Measurements from ENCODE around the gene ERGIC1. TPM values are rescaled to one million over a fixed set of nuclear protein-coding genes. Genes with fewer than 3 reads are reported as not detected.
A peak's percentile ranks its signal among the peaks of the same experiment; 100 is the strongest.

The ERGIC1 gene
- total and polyA plus RNA-seq, 2 of the 13 experiments (the other 11 are each of a cell fraction or from before 2014, with no cell fraction given), result 78.5 to 184 TPM

DNA sequence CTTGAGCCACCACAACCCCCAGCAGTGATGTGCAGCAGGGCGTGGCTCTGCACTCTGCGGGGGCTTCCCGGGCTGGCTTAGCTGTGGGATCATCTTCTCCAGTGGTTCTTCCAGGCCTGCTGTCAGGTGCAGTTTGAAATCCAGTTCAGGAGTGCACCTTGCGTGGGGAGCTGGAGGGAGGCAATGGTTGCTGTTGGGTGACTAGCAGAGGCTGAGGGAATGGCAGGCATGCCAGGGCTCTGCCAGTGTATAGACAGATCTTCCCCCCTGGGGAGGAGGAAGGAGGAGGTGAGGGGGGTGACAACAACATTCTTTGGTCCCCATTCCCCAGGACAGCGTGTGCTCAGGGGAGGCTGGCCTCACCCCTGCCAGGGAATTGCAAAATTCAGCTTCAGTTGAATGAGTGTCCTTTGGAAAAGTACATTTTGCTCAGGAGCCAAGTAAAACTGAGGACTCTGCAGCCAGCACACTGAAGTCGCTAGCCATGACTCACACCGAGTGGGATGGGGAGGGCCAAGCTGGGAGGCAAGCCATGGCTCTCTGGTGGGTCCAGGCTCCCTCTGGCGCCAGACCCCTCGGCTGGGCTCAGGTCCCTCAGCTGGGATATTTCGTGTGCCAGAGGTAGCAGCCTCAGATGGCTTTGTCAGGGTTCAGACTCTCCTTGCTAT lies 35.0 kb downstream of the ERGIC1 start (continued):
- TF ChIP-seq, protein P1, sequence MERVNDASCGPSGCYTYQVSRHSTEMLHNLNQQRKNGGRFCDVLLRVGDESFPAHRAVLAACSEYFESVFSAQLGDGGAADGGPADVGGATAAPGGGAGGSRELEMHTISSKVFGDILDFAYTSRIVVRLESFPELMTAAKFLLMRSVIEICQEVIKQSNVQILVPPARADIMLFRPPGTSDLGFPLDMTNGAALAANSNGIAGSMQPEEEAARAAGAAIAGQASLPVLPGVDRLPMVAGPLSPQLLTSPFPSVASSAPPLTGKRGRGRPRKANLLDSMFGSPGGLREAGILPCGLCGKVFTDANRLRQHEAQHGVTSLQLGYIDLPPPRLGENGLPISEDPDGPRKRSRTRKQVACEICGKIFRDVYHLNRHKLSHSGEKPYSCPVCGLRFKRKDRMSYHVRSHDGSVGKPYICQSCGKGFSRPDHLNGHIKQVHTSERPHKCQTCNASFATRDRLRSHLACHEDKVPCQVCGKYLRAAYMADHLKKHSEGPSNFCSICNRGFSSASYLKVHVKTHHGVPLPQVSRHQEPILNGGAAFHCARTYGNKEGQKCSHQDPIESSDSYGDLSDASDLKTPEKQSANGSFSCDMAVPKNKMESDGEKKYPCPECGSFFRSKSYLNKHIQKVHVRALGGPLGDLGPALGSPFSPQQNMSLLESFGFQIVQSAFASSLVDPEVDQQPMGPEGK (CRISPR knock-in tag; IDR thresholded peaks at IDR 0.05), result peak; percentile 50; the same call in 1 of the 2 replicates
- TF ChIP-seq SKI (IDR thresholded peaks at IDR 0.05; ENCODE audit: partially characterized antibody) (peak; percentile 14), ZNF883 (CRISPR knock-in tag; IDR thresholded peaks at IDR 0.05; ENCODE audit: not compliant biosample characterization) (peak; percentile 55), GATAD2A (CRISPR knock-in tag; IDR thresholded peaks at IDR 0.05) (peak; percentile 53), ZNF788 (CRISPR knock-in tag; IDR thresholded peaks at IDR 0.05; ENCODE audit: borderline replicate concordance) (0 out of 2 replicates have a peak, but pooled peaks have one; percentile 27), SALL1 (CRISPR knock-in tag; IDR thresholded peaks at IDR 0.05) (peak; percentile 37), ZNF30 (CRISPR knock-in tag; IDR thresholded peaks at IDR 0.05) (no peak), ZNF572 (CRISPR knock-in tag; IDR thresholded peaks at IDR 0.05) (peak; percentile 20; the same call in 1 of the 2 replicates), ELF3 (CRISPR knock-in tag; IDR thresholded peaks at IDR 0.05) (0 out of 2 replicates have a peak, but pooled peaks have one; percentile 28), ARID2 (CRISPR knock-in tag; IDR thresholded peaks at IDR 0.05; ENCODE audit: borderline replicate concordance) (peak; percentile 39; the same call in 1 of the 2 replicates), JDP2 (CRISPR knock-in tag; IDR thresholded peaks at IDR 0.05; ENCODE audit: borderline replicate concordance) (no peak), JUND (CRISPR knock-in tag; IDR thresholded peaks at IDR 0.05) (0 out of 2 replicates have a peak, but pooled peaks have one; percentile 39), ELF1 (CRISPR knock-in tag; IDR thresholded peaks at IDR 0.05) (no peak)
- TF ChIP-seq, protein P2, sequence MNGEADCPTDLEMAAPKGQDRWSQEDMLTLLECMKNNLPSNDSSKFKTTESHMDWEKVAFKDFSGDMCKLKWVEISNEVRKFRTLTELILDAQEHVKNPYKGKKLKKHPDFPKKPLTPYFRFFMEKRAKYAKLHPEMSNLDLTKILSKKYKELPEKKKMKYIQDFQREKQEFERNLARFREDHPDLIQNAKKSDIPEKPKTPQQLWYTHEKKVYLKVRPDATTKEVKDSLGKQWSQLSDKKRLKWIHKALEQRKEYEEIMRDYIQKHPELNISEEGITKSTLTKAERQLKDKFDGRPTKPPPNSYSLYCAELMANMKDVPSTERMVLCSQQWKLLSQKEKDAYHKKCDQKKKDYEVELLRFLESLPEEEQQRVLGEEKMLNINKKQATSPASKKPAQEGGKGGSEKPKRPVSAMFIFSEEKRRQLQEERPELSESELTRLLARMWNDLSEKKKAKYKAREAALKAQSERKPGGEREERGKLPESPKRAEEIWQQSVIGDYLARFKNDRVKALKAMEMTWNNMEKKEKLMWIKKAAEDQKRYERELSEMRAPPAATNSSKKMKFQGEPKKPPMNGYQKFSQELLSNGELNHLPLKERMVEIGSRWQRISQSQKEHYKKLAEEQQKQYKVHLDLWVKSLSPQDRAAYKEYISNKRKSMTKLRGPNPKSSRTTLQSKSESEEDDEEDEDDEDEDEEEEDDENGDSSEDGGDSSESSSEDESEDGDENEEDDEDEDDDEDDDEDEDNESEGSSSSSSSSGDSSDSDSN (CRISPR knock-in tag; IDR thresholded peaks at IDR 0.05), result peak; percentile 52; the same call in 1 of the 2 replicates
- TF ChIP-seq, protein P3, sequence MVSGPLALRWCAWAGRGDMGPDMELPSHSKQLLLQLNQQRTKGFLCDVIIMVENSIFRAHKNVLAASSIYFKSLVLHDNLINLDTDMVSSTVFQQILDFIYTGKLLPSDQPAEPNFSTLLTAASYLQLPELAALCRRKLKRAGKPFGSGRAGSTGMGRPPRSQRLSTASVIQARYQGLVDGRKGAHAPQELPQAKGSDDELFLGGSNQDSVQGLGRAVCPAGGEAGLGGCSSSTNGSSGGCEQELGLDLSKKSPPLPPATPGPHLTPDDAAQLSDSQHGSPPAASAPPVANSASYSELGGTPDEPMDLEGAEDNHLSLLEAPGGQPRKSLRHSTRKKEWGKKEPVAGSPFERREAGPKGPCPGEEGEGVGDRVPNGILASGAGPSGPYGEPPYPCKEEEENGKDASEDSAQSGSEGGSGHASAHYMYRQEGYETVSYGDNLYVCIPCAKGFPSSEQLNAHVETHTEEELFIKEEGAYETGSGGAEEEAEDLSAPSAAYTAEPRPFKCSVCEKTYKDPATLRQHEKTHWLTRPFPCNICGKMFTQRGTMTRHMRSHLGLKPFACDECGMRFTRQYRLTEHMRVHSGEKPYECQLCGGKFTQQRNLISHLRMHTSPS (CRISPR knock-in tag; IDR thresholded peaks at IDR 0.05; ENCODE audit: low read depth), result peak; percentile 72
- TF ChIP-seq, protein P4, sequence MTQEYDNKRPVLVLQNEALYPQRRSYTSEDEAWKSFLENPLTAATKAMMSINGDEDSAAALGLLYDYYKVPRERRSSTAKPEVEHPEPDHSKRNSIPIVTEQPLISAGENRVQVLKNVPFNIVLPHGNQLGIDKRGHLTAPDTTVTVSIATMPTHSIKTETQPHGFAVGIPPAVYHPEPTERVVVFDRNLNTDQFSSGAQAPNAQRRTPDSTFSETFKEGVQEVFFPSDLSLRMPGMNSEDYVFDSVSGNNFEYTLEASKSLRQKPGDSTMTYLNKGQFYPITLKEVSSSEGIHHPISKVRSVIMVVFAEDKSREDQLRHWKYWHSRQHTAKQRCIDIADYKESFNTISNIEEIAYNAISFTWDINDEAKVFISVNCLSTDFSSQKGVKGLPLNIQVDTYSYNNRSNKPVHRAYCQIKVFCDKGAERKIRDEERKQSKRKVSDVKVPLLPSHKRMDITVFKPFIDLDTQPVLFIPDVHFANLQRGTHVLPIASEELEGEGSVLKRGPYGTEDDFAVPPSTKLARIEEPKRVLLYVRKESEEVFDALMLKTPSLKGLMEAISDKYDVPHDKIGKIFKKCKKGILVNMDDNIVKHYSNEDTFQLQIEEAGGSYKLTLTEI (CRISPR knock-in tag; conservative IDR thresholded peaks at IDR 0.05), result no peak
- TF ChIP-seq, protein P5, sequence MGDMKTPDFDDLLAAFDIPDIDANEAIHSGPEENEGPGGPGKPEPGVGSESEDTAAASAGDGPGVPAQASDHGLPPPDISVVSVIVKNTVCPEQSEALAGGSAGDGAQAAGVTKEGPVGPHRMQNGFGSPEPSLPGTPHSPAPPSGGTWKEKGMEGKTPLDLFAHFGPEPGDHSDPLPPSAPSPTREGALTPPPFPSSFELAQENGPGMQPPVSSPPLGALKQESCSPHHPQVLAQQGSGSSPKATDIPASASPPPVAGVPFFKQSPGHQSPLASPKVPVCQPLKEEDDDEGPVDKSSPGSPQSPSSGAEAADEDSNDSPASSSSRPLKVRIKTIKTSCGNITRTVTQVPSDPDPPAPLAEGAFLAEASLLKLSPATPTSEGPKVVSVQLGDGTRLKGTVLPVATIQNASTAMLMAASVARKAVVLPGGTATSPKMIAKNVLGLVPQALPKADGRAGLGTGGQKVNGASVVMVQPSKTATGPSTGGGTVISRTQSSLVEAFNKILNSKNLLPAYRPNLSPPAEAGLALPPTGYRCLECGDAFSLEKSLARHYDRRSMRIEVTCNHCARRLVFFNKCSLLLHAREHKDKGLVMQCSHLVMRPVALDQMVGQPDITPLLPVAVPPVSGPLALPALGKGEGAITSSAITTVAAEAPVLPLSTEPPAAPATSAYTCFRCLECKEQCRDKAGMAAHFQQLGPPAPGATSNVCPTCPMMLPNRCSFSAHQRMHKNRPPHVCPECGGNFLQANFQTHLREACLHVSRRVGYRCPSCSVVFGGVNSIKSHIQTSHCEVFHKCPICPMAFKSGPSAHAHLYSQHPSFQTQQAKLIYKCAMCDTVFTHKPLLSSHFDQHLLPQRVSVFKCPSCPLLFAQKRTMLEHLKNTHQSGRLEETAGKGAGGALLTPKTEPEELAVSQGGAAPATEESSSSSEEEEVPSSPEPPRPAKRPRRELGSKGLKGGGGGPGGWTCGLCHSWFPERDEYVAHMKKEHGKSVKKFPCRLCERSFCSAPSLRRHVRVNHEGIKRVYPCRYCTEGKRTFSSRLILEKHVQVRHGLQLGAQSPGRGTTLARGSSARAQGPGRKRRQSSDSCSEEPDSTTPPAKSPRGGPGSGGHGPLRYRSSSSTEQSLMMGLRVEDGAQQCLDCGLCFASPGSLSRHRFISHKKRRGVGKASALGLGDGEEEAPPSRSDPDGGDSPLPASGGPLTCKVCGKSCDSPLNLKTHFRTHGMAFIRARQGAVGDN (CRISPR knock-in tag; IDR thresholded peaks at IDR 0.05), result peak; percentile 88
